Activated CD8-positive, alpha-beta memory T cell treated with anti-CD3 and anti-CD28 coated beads, Interleukin-2, amount 50 U/mL, for 4 hours (primary cell): ENCODE measurements around the gene BRCA1.
"Not testable (repeated sequence)": the region's sequence is repeated elsewhere in the genome, so short reads cannot be mapped to it uniquely, and the experiment has no call there.

Source experiments
- DNase-seq: peaks from one replicate; pipeline ENCODE4 v3.0.0-alpha.2; 2020

BRCA1 gene

GRCh38 chr17:43125133-43125966, at the start of gene BRCA1:
TSS of gene BRCA1 (minus strand) at chr17:43125364. CDS start at chr17:43124096, 1,268 bp downstream.
- peak; percentile 91 for DNase-seq

GRCh38 chr17:43171586-43172487, 46.7 kb upstream of the BRCA1 start:
- no peak for DNase-seq

DNA sequence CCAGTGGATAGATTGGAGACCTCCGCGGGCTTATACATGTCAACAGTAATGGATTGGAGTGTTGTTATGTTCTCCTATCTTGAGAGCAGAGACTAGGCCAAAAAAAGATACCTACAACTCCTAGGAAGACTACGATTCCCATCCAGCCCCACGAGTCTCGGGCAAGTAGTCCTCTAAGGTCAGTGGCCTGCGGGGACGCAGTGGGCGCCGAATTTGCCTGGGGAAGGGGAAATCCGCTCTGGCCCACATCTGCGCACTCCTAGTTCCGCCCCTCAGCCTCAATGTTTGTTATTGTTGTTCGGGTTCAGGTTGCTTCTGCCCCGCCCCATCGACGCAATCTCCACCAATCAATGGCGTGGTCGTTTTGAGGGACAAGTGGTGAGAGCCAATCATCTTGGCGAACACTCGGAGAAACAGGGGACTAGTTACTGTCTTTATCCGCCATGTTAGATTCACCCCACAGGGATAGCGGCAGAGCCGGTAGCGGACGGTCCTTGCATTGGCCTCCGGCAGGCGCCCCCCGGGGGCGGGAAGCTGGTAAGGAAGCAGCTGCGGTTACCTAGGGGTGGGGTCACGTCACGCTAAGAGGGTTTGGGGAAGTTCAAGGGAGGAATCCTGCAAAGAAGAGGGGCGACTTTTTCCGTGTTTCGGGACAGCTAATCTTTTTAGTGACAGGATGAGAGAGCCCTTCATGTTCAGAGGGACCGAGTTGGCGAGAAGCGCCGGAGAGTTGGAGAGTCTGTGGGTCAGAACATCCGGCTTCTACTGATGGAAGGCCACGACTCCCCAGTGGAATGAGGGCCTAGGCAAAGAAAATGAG, 45.8 kb upstream of the BRCA1 start, which contains the start of gene NBR1:
NBR1 (plus strand) TSS at position 449 of the 820 bp plus-strand sequence. CDS start 4,586 bp downstream, outside the sequence.
- peak; percentile 91 for DNase-seq

DNA sequence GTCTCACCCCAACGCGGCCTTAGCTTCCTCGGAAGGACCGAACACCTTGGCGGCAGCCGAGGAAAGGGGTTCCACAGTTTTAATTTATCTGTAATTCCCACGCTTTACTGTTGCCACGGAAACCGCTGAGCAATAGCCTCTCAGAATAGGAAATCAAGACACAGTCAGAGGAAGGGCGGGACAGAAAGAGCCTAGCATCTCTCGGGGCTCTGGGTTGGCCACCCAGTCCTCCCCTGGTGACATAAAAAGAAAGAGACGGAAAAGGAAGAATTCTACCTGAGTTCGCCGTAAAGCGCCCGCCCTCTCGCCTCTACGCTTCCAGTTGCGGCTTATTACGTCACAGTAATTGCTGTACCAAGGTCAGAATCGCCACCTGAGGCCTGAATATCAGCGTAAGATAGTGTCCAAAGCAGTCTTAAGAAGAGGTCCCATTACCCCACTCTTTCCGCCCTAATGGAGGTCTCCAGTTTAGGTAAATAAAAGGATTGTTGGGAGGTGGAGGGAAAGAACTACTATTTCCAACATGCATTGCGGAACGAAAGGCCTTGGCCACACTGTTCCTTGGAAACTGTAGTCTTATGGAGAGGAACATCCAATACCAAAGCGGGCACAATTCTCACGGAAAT, 45.1 kb upstream of the BRCA1 start:
- peak; percentile 81 for DNase-seq

DNA sequence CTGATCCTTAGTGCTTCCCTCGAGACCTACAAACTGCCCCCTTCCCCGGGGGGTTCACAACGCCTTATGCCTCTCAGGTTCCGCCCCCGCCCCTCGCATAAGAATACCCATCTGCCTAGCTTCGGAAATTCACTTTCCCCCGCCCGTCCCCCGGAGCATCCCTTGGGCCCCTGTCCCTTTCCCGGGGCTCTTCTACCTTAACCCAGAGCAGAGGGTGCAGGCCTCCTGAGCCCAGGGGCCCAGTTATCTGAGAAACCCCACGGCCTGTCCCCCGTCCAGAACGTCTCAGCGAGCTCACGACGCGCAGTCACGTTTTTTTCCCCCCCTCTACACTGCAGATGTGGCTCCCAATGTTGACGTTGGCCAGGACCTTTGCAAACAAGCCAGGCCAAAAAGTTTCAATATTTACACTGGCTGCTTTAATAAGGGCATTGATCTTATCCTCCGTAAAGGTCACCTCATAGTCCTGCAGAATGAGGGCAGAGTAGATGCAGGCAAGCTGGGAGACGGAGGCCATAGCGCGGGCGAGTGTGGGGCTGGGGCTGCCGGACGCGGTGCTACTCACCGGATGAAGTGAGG, 44.5 kb upstream of the BRCA1 start:
- no peak for DNase-seq

- not testable (repeated sequence) for DNase-seq
These were observed 40.8 kb upstream of the BRCA1 start for GRCh38 chr17:43165971-43166370.

- DNase-seq: not testable (repeated sequence)
These were observed 34.8 kb upstream of the BRCA1 start for GRCh38 chr17:43159957-43160356.

GRCh38 chr17:43159232-43159631, 34.1 kb upstream of the BRCA1 start:
- not testable (repeated sequence) for DNase-seq

- no peak for DNase-seq
These were observed 30.5 kb upstream of the BRCA1 start for GRCh38 chr17:43155666-43156065.

DNA sequence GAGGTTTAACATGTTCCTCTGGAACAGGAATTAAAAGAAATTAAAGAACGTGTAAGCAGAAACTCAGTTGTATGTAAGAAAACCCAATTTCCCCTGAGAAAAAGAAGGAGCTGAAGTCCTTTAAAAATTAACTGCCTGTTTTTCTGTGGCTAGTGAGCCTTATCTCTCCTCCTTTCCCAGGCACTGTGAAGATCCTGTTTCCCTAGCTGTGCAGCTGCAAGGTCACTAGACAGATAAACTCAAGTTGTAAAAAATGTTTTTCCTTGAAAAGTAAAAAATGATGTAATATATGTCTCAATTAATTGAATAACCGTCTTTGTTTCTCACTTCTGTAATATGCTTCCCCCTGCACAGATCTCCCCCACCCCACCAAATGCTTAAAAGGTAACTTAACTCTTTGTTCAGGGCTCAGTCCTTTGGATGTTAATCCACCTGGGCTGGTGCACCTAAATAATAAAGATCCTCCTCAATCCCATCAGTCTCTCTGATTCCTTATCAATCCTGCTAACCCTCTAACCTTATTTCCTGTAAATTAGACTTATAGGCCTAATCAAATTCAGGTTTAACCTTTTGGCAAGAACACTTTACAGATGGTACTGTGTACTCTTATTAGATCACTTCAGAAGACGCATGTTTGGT, 28.2 kb upstream of the BRCA1 start:
- DNase-seq: not testable (repeated sequence)

DNA sequence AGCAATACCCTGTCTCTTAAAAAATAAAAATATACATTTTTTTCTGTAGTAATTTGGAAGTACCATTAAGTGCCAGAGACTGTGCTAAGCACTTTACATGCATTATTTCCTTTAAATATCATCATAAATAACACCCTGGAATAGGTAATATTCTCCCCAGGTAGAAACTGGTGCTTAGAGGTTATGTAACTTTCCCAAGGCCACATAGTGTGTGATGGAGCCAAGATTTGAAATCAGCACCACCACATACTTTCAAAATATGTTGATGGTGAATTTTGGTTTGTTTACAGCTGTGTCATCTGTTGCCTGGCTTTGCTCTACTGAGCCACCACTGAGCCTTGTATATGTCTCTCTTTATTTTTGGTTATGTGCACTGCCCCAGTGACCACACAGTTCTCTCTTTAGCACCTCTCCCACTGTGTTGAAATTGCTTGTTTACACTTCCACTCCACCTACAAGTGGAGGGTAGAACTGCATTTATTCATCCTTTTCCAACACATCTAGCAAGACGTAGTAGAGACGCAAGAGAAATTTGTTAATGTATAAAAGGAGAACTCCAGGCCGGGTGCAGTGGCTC, 26.8 kb upstream of the BRCA1 start:
- DNase-seq: no peak

GRCh38 chr17:43146649-43147048, 21.5 kb upstream of the BRCA1 start:
- no peak for DNase-seq

DNA sequence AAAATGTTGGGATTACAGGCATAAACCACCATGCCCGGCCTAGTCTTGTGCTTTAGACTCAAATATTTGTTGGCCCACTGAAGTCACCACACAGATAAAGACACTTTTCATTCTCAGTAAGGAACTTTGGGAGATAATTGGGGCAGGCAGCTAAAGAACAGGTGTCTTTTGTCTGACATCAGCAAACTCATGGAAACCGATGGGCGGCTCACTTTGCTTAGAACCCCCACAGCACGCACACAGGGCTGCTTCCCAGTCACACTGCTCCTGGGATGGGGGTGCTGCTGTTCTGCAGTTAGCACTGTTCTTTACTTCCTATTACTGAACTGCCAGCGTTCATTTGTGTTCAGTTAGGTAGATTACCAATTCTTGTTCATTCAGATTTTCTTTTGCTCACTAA, 18.0 kb upstream of the BRCA1 start:
- DNase-seq: no peak

- no peak for DNase-seq
These were observed 17.0 kb upstream of the BRCA1 start for GRCh38 chr17:43142153-43142552.

DNA sequence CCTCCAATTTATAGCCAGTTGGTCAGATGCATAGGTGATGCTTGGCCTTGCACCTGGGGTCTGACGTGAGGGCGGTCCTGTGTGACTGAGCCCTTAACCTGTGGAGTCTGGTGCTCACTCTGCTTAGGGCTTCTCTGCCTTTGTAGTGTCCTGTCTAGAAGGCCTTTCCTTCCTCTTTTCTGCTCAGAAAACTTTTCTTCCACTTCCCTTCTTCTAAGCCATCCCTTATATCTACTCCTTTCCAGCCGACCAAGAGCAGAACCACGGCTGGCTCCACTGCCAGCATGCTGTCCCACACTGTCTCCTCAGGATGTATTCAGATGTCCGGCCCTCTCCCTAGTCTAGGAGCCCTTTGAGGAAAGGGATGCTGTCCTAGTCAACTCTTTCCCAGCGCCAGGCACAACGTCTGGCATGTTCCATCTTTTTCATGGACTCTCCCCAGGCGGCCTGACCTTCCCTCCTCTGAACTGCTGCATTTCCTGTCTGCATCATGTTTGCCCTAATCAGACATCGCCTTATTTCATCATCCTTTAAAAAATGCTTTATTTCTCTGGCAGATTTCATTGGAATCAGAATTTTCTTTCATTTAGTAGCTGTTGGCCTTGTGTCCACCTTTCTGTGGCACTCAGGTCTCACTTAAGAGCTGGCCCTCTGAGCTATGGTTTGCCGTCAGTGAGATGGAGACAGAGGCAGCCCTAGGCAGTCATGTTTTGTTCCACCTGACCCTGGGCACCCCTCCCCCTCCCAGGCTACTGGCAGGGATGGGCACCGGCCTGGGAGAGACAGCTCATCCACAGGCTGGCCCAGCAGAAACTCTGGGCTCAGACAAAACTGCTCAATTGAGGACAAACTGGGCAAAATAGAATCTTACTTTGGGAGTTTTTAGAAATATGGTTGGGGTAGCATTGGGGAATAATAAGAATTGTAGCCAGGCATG, 15.5 kb upstream of the BRCA1 start:
- no peak for DNase-seq

- DNase-seq: not testable (repeated sequence)
These were observed 13.4 kb upstream of the BRCA1 start for GRCh38 chr17:43138531-43138930.

DNA sequence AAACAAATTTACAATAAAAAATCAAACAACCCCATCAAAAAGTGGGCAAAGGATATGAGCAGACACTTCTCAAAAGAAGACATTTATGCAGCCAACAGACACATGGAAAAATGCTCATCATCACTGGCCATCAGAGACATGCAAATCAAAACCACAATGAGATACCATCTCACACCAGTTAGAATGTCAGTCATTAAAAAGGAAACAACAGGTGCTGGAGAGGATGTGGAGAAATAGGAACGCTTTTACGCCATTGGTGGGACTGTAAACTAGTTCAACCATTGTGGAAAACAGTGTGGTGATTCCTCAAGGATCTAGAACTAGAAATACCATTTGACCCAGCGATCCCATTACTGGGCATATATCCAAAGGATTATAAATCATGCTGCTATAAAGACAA, 11.4 kb upstream of the BRCA1 start:
- DNase-seq: not testable (repeated sequence)

GRCh38 chr17:43135454-43135819, 10.3 kb upstream of the BRCA1 start:
- DNase-seq: no peak

- no peak for DNase-seq
These were observed 9.8 kb upstream of the BRCA1 start for GRCh38 chr17:43134774-43135453.
